C4-2B (cell line): ENCODE data around the gene CEACAM19.

ENCODE experiments used
- H3K27ac ChIP-seq: fragments of 450-650 bp; 2 replicates; pipeline ENCODE4 v1.5.1; 2017
- CTCF ChIP-seq: fragments of 450-650 bp; conservative IDR thresholded peaks from 2 replicates; pipeline ENCODE4 v1.5.1; 2017; ENCODE audit warnings: mild to moderate bottlenecking
- ZFX ChIP-seq: fragments of 450-650 bp; IDR thresholded peaks from 2 replicates; pipeline ENCODE4 v1.6.1; 2017

CEACAM19 gene

DNA sequence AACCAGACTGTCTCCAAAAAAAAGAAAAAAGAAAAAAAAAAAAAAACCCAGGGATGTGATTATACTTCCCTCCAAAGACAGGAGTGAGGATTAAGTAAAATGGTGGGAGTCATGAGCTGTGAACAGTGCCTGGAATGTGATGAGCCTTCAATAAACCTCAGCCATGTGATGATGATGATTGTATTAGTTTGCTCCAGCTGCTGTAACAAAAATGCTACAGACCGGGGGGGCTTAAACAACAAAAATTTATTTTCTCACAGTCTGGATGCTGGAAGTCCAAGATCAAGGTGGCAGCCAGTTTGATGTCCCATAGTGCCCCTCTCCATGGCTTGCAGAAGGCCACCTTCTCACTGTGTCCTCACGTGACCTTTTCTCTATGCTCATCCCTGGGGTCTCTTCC is 36.5 kb upstream of the CEACAM19 start:
- TF ChIP-seq ZFX (no peak), CTCF (no peak)
- H3K27ac ChIP-seq: no peak overlapping the region

DNA sequence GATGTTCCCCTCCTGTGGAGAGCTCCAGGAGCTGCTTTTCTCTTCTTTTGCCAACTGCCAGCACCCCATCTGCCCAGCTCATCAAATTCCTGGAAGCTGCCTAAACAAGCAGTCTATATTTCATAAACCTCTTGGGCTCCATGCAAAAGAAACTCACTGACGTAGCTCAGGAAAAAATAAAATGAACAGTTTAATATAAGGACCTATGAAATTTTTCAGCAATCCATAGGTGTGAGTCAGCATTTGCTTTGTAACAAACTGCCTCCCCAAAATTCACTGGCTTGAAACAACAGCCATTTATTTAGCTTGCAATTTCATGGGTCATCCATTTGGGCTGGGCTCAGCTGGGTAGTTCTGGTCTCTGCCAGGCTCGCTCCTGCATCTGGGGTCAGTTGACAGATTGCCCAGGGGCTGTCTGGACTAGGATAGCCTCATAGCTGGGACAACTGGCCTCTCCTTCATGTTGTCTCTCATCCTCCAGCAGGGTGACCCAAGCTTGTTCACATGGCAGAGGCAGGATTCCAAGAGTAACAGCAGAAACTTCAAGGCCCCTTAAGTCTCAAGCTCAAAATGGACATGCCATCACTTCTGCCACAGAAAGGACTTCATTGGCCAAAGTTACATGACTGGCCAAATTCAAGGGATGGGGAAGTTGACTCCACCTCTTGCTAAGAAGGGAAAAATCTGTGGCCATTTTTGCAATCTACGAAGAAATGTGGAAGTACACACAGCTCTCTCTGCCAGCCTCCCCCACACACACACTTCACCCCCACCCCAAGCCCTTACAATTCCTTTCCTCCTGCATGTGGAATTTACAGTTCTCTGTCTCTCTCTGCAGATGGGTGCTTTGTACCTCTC is 35.5 kb upstream of the CEACAM19 start:
- TF ChIP-seq ZFX: no peak
- TF ChIP-seq CTCF: no peak
- H3K27ac ChIP-seq: no peak overlapping the region

DNA sequence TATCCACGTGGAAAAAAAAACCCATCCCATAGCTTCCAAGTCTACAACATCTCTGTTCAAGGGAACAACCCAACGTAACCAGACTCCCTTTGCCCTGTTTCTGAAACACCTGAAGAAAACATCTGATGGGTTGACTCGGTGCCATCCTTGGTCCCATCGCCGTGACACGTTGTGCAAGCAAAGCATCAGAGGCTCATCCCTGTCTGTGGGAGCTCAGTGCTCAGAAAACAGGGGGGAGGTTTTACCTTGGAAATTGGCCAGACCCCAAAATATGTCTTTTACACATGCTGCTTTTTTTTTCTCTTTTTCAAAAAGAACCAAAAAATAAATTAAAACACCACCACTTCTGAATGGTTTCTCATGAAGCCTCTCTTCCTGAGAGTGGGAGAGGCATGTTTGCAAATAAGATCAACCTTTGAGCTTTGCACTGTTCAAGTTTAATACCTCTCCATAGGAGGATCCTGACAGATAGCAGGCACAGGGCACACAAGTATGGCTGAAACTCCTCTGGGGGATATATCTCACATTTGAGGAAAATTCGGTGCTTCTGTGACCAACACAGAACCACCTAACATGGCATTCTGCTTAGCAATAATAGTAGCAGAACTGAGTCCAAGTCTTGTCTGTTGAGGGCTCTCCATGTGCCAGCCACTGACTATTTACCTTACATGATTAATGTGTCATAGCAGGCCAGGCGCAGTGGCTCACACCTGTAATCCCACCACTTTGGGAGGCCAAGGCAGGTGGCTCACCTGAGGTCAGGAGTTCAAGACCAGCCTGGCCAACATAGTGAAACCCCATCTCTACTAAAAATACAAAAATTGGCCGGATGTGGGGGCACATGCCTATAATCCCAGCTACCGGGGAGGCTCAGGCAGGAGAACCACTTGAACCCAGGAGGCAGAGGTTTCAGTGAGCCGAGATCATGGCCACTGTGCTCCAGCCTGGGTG is 34.6 kb upstream of the CEACAM19 start:
- TF ChIP-seq ZFX (no peak), CTCF (no peak)
- no peak overlapping the region for H3K27ac ChIP-seq

- TF ChIP-seq CTCF (no peak), ZFX (no peak)
- no peak overlapping the region for H3K27ac ChIP-seq
These were observed 33.9 kb upstream of the CEACAM19 start for GRCh38 chr19:44637390-44637764.

DNA sequence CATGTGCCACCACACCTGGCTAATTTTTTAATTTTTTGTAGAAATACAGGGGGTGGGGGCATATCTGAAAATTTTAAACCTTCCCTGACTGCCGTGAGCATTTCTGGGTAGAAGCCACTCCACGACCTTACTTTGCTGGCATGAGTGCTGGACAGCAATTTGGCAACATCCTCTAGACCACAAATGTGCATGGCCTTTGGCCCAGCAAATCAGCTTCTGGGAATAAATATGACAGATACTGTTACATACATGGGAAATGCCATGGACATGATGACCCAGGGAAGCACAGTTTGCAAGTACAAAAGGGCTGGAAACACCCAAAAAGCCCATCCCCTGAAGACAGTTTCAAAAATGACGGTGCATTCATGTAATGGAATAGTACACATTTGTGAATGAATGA is 30.8 kb upstream of the CEACAM19 start:
- no peak overlapping the region for H3K27ac ChIP-seq
- no peak for TF ChIP-seq CTCF
- no peak for TF ChIP-seq ZFX

- no peak overlapping the region for H3K27ac ChIP-seq
- TF ChIP-seq ZFX (no peak), CTCF (no peak)
These were observed 29.6 kb upstream of the CEACAM19 start for GRCh38 chr19:44641501-44642265.
